Caki2 (cell line): ENCODE results near the gene BRF1. TPM values are rescaled to one million over a fixed set of nuclear protein-coding genes. Genes with fewer than 3 reads are reported as not detected.

ENCODE experiments used
- DNase-seq: peaks from one replicate; pipeline ENCODE4 v3.0.0-alpha.2; 2015; ENCODE audit warnings: low read depth
- in situ Hi-C: cut with HindIII; loops from 2 replicates; pipeline ENCODE4 v1.10.0; 2016; ENCODE audit warnings: low sequenced_read_pairs, low pct_unique_long_range_greater_than_20kb, mixed read lengths
- total RNA-seq: library from RNA; depleted of rRNA; stranded (reverse); fragments of >200 nt; shearing (Covaris generic); gene quantifications from 2 replicates; pipeline ENCODE4 v1.2.3, GENCODE V29; 2014; ENCODE audit warnings: low replicate concordance

The BRF1 gene
- total RNA-seq, 1 experiment from 2014 or later = 21.8 TPM

GRCh38 chr14:105178069-105178867 lies 122.5 kb downstream of the BRF1 start:
- no peak for DNase-seq
- in situ Hi-C loops = no loop called here

DNA sequence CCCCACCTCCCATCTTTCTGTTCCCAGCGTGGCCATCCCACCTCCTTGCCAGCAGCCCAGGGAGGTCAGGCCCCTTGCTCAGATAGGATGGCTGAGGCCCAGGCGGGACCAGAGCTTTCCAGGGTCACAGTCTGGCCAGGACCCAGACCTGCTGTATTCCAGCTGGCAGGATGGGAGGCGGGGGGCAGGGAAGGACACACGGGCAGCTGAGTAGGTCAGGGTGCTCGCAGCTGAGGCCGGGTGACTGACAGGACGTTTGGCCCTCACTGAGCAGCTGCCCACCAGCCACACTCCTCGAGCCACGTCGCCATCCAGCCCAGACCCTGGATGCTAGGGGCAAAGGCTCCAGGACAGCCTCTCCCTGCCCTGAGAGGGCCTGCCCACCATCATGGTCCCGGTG lies 123.7 kb downstream of the BRF1 start:
- no peak for DNase-seq
- in situ Hi-C loops = no loop called here

DNA sequence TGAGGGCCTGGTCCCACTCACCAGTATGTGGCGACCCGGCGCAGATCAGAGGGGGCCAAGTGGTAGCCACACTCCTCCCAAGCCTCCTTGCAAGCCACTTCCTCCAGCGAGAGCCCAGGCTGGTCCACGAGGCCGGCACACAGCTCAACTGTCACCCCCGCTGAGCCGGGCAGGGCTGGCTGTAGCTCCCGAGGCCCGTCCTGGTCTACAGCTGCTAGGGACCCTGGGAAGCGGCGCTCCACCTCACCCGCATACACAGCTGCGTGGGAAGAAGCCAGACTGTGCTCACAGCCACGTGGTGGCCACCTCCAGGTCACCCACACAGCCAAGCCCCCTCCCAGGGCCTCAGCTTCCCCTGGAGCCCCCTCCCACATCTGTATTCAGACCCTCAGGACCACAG lies 124.3 kb downstream of the BRF1 start:
- in situ Hi-C loops = no loop called here
- DNase-seq = no peak

GRCh38 chr14:105173901-105174894 lies 126.6 kb downstream of the BRF1 start:
- in situ Hi-C loops = no loop called here
- DNase-seq = no peak

DNA sequence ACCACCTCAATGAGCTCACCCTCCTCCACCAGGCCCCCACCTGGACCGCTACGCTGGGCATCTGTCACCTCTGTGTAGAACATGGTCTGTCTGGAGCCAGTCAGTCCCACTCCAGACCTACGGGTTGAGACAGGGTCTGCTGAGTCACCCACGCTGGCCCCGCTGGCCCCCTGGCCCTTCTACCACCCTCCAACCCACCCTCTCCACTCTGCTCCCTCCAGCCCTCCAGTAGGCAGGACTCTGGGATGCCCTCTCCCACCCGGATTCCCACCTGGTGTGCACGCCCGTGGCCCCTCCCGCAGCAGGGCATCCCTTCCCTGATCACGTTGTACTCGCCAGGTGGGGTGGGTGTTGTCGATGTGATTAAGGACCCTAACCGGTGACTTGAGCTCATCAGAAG lies 127.7 kb downstream of the BRF1 start:
- DNase-seq = no peak
- in situ Hi-C loops = no loop called here

GRCh38 chr14:105172476-105172875 lies 128.3 kb downstream of the BRF1 start:
- in situ Hi-C loops = no loop called here
- DNase-seq = no peak

DNA sequence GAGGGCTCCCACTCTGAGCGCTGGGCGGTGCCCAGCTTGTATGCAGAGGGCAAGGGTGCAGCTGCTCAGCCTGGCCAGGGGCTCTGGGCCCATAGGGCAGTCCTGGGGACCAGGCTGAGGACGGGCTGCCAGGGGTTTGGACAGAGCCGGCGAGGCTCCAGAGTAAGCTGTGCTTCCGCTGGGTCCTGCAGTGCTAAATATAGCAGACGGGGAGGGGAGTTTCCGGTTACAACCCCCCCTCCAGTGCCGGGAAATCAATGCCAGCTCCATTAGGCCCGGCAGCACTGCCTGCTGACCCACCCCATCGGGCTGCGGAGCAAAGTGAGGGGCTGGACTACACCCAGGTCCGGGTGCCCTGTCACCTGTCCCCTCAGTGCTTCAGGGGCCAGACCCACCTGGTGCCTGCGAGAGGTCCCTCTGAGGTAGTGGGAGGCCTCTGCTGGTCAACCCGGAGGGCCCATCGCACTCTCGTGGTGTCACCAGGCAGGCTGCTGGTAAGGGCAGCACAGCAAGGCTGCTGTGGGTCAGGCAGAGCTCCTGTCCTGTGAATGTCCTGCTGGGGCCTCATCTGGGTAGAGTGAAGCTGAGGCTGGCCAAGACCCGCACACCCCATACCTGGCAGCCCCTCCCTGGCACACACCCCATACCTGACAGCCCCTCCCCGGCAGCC lies 129.7 kb downstream of the BRF1 start:
- in situ Hi-C loops = no loop called here

DNA sequence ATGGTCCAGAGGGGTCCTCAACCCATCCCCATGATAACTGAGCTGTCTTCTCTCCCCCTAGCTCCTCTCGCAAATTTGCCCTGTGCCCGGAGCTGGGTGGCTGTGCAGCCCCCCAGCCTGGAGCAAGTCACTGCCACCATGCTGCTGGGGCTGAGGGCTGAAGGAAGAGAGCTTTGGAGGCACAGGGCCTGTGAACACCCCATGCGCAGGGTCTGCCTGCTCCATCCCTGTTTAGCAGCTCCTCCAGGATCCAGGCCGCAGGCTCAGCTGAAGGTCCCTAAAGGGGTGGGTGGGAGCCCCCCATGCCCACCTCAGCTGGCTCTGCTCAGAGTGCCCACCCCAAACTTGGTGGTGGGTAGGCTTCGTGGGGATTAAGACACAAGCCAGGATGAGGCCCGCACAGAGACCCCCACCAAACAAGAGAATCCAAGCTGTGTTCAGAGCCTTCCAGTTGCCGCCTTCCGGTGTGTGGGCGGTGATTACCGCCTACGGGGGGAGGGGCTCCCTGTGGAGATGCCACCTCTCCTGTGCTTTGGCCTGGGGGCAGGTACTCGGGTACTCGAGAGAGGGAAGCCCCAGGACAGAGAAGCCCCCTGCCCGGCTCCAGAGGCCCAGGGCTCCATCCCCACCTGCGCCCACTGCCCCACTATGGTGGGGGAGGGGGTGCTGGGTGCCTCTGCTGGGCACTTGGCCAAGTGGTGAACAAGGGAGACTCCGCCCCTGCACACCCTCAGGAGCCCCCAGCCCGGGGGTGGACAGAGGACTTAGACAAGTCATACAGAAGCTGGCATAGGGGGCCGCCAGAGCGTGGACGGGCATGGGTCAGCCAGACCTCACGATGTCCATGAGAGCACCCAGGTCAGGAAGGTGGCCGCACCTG lies 130.8 kb downstream of the BRF1 start:
- DNase-seq = no peak
- in situ Hi-C loops = no loop called here

More for the DNA sequence above, 129.7 kb downstream of the BRF1 start:
- DNase-seq = no peak

- no peak for DNase-seq
- in situ Hi-C loops = no loop called here
Observed at GRCh38 chr14:105168979-105169507, 131.8 kb downstream of the BRF1 start.

DNA sequence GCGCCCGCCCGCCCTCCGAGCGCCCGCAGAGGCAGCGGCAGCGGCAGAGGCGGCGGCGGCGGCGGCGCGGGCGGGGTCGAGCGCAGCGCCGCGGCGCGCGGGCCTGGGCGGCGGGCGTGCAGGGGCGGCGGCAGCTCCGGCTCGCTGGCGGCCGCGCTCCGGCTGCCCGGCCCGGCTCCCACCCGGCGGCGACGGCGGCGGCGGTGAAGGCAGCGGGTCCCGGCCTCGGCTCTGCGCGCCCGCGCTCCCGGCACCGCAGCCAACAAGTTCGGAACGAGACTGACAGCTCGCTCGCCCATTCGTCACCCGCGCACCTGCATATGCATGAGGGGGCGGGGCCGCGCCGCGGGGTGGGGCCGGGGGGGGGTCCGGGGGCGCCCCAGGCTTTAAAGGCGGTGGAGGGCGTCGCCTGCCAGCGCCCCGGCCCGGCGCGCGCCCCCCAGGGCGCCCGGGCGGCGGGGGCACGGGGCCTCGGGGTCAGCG lies 132.3 kb downstream of the BRF1 start, which contains the start of gene JAG2:
Gene JAG2, minus strand, starts transcription at position 281 of the 483 bp plus-strand sequence. CDS start 356 bp downstream, outside the sequence.
- DNase-seq = no peak
- in situ Hi-C loops = no loop called here

DNA sequence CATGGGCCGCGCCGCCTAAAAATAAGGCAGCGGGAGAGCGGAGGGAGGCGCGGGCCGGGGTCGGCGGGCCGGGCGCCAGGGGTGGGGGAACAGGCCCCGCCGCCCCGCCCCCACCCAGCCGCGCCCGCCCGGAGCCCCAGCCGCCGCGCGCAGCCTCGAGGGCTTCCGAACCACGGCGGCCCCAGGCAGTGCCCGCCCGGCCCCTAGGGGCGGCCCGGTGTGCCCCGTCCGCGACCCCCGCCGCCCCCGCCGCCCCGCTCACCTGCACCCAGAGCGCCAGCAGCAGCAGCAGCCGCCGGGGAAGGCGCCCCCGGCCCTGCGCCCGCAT lies 132.7 kb downstream of the BRF1 start:
- in situ Hi-C loops = no loop called here
- no peak for DNase-seq

DNA sequence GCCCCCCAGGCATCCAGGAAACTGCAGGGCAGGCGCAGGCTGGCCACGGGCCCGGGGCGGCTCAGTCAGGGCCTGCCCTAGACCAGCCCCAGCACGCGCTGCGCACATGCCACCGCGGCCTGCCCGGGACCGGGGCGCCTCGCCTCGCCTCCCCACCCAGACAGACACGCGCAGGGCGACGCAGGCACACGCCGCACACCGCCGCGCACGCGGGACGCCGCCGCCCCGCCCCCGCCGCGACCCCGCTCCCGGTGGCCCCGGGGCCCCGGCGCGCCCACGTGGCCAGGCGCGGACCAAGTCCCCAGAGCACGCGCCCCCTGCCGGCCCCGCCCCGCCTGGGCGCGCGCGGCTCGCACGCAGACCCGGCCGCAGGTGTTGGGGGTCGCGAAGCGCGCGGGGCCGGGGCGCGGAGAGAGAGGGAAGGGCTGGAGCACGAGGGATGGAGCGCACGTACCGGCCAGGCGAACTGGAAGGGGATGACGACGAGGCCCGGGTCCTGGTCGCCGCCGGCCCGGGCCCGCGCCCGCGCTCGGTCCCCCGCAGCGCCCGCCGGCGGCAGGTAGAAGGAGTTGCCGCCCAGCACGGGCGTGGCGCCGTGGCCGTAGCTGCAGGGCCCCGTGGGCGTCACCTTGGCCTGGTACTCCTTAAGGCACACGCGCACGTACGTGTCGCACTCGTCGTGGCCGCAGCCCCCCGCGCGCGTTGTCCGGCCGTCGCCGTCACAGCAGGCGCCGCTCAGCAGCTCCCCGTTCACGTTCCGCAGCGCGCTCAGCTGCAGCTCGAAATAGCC lies 133.3 kb downstream of the BRF1 start:
- in situ Hi-C loops = no loop called here
- DNase-seq = no peak

- DNase-seq = no peak
- in situ Hi-C loops = no loop called here
Observed at GRCh38 chr14:105166571-105167302, 134.1 kb downstream of the BRF1 start.

- in situ Hi-C loops = no loop called here
- DNase-seq = no peak
Observed at GRCh38 chr14:105165761-105166485, 134.9 kb downstream of the BRF1 start.

GRCh38 chr14:105165134-105165704 lies 135.6 kb downstream of the BRF1 start:
- in situ Hi-C loops = no loop called here
- DNase-seq = no peak
